Osteoblast (primary cell): Measurements from ENCODE around the gene HELZ. TPM values are rescaled to one million over a fixed set of nuclear protein-coding genes. Genes with fewer than 3 reads are reported as not detected.
"Not testable (repeated sequence)": the region's sequence is repeated elsewhere in the genome, so short reads cannot be mapped to it uniquely, and the experiment has no call there.

Experiments used
- DNase-seq: peaks from one replicate; pipeline ENCODE4 v3.0.0; 2011; ENCODE audit warnings: low spot score, mixed read lengths; ENCODE audit not compliant: insufficient read length; ENCODE audit errors: missing footprints
- H2AFZ ChIP-seq: 2 replicates; pipeline ENCODE4 v1.6.0; 2011; ENCODE audit warnings: mild to moderate bottlenecking, low read length
- H3K27ac ChIP-seq: 2 replicates; pipeline ENCODE4 v1.5.1; 2011; ENCODE audit warnings: mild to moderate bottlenecking, low read depth, low read length, moderate library complexity
- H3K27me3 ChIP-seq: 2 replicates; pipeline ENCODE4 v1.6.0; 2012; ENCODE audit warnings: mild to moderate bottlenecking, control low read depth, inconsistent platforms, low read length, moderate library complexity; ENCODE audit not compliant: insufficient read depth
- H3K36me3 ChIP-seq: 2 replicates; pipeline ENCODE4 v1.5.1; 2011; ENCODE audit warnings: mild to moderate bottlenecking, low read length, control low read depth, moderate library complexity; ENCODE audit not compliant: insufficient read depth
- H3K4me1 ChIP-seq: 2 replicates; pipeline ENCODE4 v1.5.1; 2011; ENCODE audit warnings: mild to moderate bottlenecking, low read length, control low read depth, moderate library complexity; ENCODE audit not compliant: insufficient read depth
- H3K4me2 ChIP-seq: 2 replicates; pipeline ENCODE4 v1.6.0; 2011; ENCODE audit warnings: mild to moderate bottlenecking, low read length; ENCODE audit not compliant: insufficient read depth
- H3K4me3 ChIP-seq: fragments of 200-600 bp; sonication (generic); 3 replicates; pipeline ENCODE4 v1.5.1; 2012; ENCODE audit warnings: mild to moderate bottlenecking, low read length, inconsistent platforms; ENCODE audit not compliant: insufficient read depth
- H3K79me2 ChIP-seq: 2 replicates; pipeline ENCODE4 v1.6.0; 2012; ENCODE audit warnings: mild to moderate bottlenecking, low read length, control low read depth, inconsistent platforms; ENCODE audit not compliant: insufficient read depth
- H3K9me3 ChIP-seq: 2 replicates; pipeline ENCODE4 v1.5.1; 2011; ENCODE audit warnings: low read depth, low read length, control low read depth
- H4K20me1 ChIP-seq: 2 replicates; pipeline ENCODE4 v1.6.0; 2012; ENCODE audit warnings: mild to moderate bottlenecking, low read length, control low read depth; ENCODE audit not compliant: insufficient read depth
- CTCF ChIP-seq: IDR thresholded peaks from 2 replicates; pipeline ENCODE4 v1.5.1; 2011; ENCODE audit warnings: mild to moderate bottlenecking, low read depth, low read length, moderate library complexity; ENCODE audit errors: extremely low read depth
- total RNA-seq: library from RNA; depleted of rRNA; stranded (reverse); fragments of >200 nt; gene quantifications from 2 replicates; pipeline ENCODE4 v1.2.3, GENCODE V29; 2012

HELZ gene
- total RNA-seq, 1 donor, result 56.8 TPM

DNA sequence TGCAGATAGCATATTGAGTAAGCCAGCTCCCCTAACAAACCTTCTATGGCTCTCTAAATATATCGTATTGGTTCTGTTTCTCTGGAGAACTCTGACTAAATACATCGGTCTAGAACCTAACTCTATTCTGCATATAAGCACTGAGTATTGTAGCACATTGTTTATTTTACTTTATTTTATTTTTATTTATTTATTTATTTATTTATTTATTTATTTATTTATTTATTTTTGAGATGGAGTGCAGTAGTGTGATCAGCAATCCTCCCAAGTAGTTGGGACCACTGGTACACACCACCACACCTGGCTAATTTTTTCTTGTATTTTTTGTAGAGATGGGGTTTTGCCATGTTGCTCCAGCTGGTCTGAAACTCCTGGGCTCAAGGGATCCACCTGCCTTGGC is 28.9 kb upstream of the HELZ start:
- no peaks in the 10 kb centered on the region for H3K27me3 ChIP-seq
- H3K4me1 ChIP-seq, result no peaks in the 10 kb centered on the region
- H3K4me3 ChIP-seq, result no peak overlapping the region
- no peak overlapping the region for H3K4me2 ChIP-seq
- no peaks in the 10 kb centered on the region for H4K20me1 ChIP-seq
- no peak for DNase-seq
- no peaks in the 10 kb centered on the region for H3K79me2 ChIP-seq
- TF ChIP-seq CTCF, result no peak
- H2AFZ ChIP-seq, result no peak overlapping the region
- no peaks in the 10 kb centered on the region for H3K9me3 ChIP-seq
- H3K36me3 ChIP-seq, result no peaks in the 10 kb centered on the region
- no peak overlapping the region for H3K27ac ChIP-seq

- DNase-seq, result peak; percentile 47
- H3K27me3 ChIP-seq, result no peaks in the 10 kb centered on the region
Observed at GRCh38 chr17:67272312-67273047, 27.5 kb upstream of the HELZ start.

DNA sequence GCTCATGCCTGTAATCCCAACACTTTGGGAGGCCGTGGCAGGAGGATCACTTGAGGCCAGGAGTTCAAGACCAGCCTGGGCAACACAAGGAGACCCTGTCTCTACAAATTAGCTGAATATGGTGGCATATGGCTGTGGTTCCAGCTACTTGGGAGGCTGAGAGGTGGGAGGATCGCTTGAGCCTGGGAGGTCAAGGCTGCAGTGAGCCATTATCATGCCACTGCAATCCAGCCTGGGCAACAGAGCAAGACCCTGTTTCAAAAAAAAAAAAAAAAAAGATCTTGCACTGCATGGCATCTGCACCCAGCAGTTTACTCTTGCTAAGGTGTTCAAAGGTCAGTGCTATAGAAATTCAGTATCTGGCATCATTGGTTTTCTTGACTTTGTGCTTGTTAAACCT is 26.2 kb upstream of the HELZ start:
- not testable (repeated sequence) for DNase-seq, H3K4me2 ChIP-seq, H3K27me3 ChIP-seq, H2AFZ ChIP-seq, H3K4me3 ChIP-seq, H3K4me1 ChIP-seq, H4K20me1 ChIP-seq, H3K36me3 ChIP-seq, H3K79me2 ChIP-seq, H3K27ac ChIP-seq, H3K9me3 ChIP-seq

More at GRCh38 chr17:67272312-67273047, 27.5 kb upstream of the HELZ start:
- no peaks in the 10 kb centered on the region for H3K36me3 ChIP-seq
- TF ChIP-seq CTCF, result peak; percentile 43
- H3K79me2 ChIP-seq, result no peaks in the 10 kb centered on the region
- no peak overlapping the region for H3K4me3 ChIP-seq
- no peak overlapping the region for H3K27ac ChIP-seq
- no peaks in the 10 kb centered on the region for H4K20me1 ChIP-seq
- no peak overlapping the region for H3K4me2 ChIP-seq
- H2AFZ ChIP-seq, result no peak overlapping the region
- H3K9me3 ChIP-seq, result no peaks in the 10 kb centered on the region
- H3K4me1 ChIP-seq, result no peaks in the 10 kb centered on the region

- Histone ChIP-seq H3K27ac (no peak overlapping the region), H3K79me2 (no peaks in the 10 kb centered on the region), H3K9me3 (no peaks in the 10 kb centered on the region), H3K36me3 (no peaks in the 10 kb centered on the region), H3K4me3 (no peak overlapping the region), H3K4me2 (no peak overlapping the region), H2AFZ (no peak overlapping the region), H4K20me1 (no peaks in the 10 kb centered on the region), H3K4me1 (no peaks in the 10 kb centered on the region), H3K27me3 (no peaks in the 10 kb centered on the region)
- DNase-seq, result no peak
- TF ChIP-seq CTCF, result no peak
Observed at GRCh38 chr17:67270416-67270815, 25.4 kb upstream of the HELZ start.
